IPS-NIHi11 (cell line): Measurements from ENCODE around the gene APMAP.
"Not testable (repeated sequence)": the region's sequence is repeated elsewhere in the genome, so short reads cannot be mapped to it uniquely, and the experiment has no call there.

Experiments
- DNase-seq: peaks from one replicate; pipeline ENCODE4 v3.0.0; 2012; ENCODE audit warnings: mixed read lengths, low spot score

APMAP gene

GRCh38 chr20:24951536-24952083 is 40.9 kb downstream of the APMAP start:
- DNase-seq = no peak

GRCh38 chr20:24950836-24951525 is 41.6 kb downstream of the APMAP start:
- DNase-seq = no peak

GRCh38 chr20:24950128-24950835 is 42.3 kb downstream of the APMAP start:
- no peak for DNase-seq

- no peak for DNase-seq
These were observed 42.8 kb downstream of the APMAP start for GRCh38 chr20:24949756-24950127.

- DNase-seq = no peak
These were observed 43.4 kb downstream of the APMAP start, which contains the start of gene CST7 for GRCh38 chr20:24948939-24949679. Gene CST7 (plus strand): TSS chr20:24949269. CDS start chr20:24949506, 237 bp downstream.

- DNase-seq = not testable (repeated sequence)
These were observed 44.1 kb downstream of the APMAP start for GRCh38 chr20:24948396-24948938.

GRCh38 chr20:24946376-24946775 is 46.2 kb downstream of the APMAP start:
- DNase-seq = not testable (repeated sequence)

- DNase-seq = no peak
These were observed 48.8 kb downstream of the APMAP start for GRCh38 chr20:24943731-24944130.

- DNase-seq = no peak
These were observed 49.4 kb downstream of the APMAP start for GRCh38 chr20:24943196-24943595.

- no peak for DNase-seq
These were observed 49.9 kb downstream of the APMAP start for GRCh38 chr20:24942679-24943078.

GRCh38 chr20:24939036-24939435 is 53.5 kb downstream of the APMAP start:
- no peak for DNase-seq

GRCh38 chr20:24938498-24938897 is 54.1 kb downstream of the APMAP start:
- no peak for DNase-seq

- no peak for DNase-seq
These were observed 55.0 kb downstream of the APMAP start for GRCh38 chr20:24937579-24937978.

GRCh38 chr20:24936526-24937407 is 55.8 kb downstream of the APMAP start:
- DNase-seq = no peak

- DNase-seq = no peak
These were observed 56.6 kb downstream of the APMAP start for GRCh38 chr20:24935766-24936525.

GRCh38 chr20:24935140-24935539 is 57.4 kb downstream of the APMAP start:
- DNase-seq = no peak

- no peak for DNase-seq
These were observed 57.8 kb downstream of the APMAP start for GRCh38 chr20:24934716-24935115.

- no peak for DNase-seq
These were observed 58.4 kb downstream of the APMAP start for GRCh38 chr20:24934101-24934661.

- DNase-seq = no peak
These were observed 59.2 kb downstream of the APMAP start for GRCh38 chr20:24933266-24933908.

- DNase-seq = not testable (repeated sequence)
These were observed 60.7 kb downstream of the APMAP start for GRCh38 chr20:24931893-24932292.
